HCT116 (cell line): ENCODE data around the gene SYNE4. TPM values are rescaled to one million over a fixed set of nuclear protein-coding genes. Genes with fewer than 3 reads are reported as not detected.

Source experiments
- ATAC-seq: fragments of 200-7000 bp; cut with Tn5 transposase; 2 replicates; pipeline ENCODE4 v1.9.1; 2020; ENCODE audit warnings: mild to moderate bottlenecking, moderate library complexity
- BruUV-seq: library from RNA; stranded (reverse); fragments of 400-500 nt; replicated peaks from 2 replicates; lab custom pipeline; 2021; lab: Mats Ljungman, UMichigan
- CTCF ChIA-PET: fragments of 300-600 bp; sonication (Branson Sonifier 250); formaldehyde crosslinking; loops from one replicate; lab custom pipeline; 2021; ENCODE audit warnings: antibody characterized with exemption; lab: Charles Lee
- POLR2A ChIA-PET: fragments of 300-600, 350-600 bp; sonication (Branson Sonifier 250); formaldehyde crosslinking; loops from one replicate; lab custom pipeline; 2021; ENCODE audit warnings: antibody characterized with exemption; lab: Charles Lee
- RAD21 ChIA-PET, 2 experiments: fragments of 300-600 bp; sonication (Branson Sonifier 250); formaldehyde crosslinking; loops; one replicate each; lab custom pipeline; 2023; ENCODE audit warnings: low total read pairs in 2 of 2; ENCODE audit not compliant: uncharacterized antibody in 2 of 2, unreplicated experiment in 2 of 2, low non-redundant PET in 1 of 2; lab: Charles Lee
- DNase-seq: peaks from one replicate; pipeline ENCODE4 v3.0.0-alpha.2; 2010; ENCODE audit warnings: low read depth, low spot score
- H2AFZ ChIP-seq: fragments of 200-600 bp; shearing (Covaris generic), sonication (generic); 2 replicates; pipeline ENCODE4 v1.6.1; 2017; ENCODE audit warnings: low read depth, mixed run types, mixed read lengths, antibody characterized with exemption, low read length; ENCODE audit not compliant: poor library complexity, severe bottlenecking
- H3K27ac ChIP-seq: 2 replicates; pipeline ENCODE4 v1.5.1; 2012; ENCODE audit warnings: low read depth, low read length
- H3K27me3 ChIP-seq: fragments of 200-600 bp; sonication (generic); 2 replicates; pipeline ENCODE4 v1.6.1; 2016; ENCODE audit warnings: mixed run types, low read length, mixed read lengths; ENCODE audit not compliant: insufficient read depth
- H3K36me3 ChIP-seq, 2 experiments: fragments of 200-500 bp in 1 of 2; fragments of 200-600 bp in 1 of 2; sonication (Bioruptor generic) in 1 of 2; sonication (generic) in 1 of 2; 2 replicates each; pipeline versions ENCODE4 v1.5.1 to v1.6.1; 2014 to 2016; ENCODE audit warnings: low read length in 2 of 2, inconsistent platforms in 1 of 2, mixed read lengths in 1 of 2, mixed run types in 1 of 2; ENCODE audit not compliant: insufficient read depth in 2 of 2, control insufficient read depth in 1 of 2
- H3K4me1 ChIP-seq, 2 experiments: fragments of 200-600 bp in 1 of 2; sonication (generic) in 1 of 2; 2 replicates each; pipeline versions ENCODE4 v1.5.1 to v1.6.1; 2012 to 2017; ENCODE audit warnings: low read length in 2 of 2, inconsistent platforms in 1 of 2, mild to moderate bottlenecking in 1 of 2, mixed read lengths in 1 of 2, mixed run types in 1 of 2, moderate library complexity in 1 of 2; ENCODE audit not compliant: insufficient read depth in 2 of 2, control insufficient read depth in 1 of 2
- H3K4me2 ChIP-seq: fragments of 200-600 bp; sonication (generic); 2 replicates; pipeline ENCODE4 v1.6.1; 2017; ENCODE audit warnings: mixed run types, low read length, mixed read lengths
- H3K4me3 ChIP-seq, 2 experiments: fragments of 200-600 bp in 1 of 2; sonication (generic) in 1 of 2; replicated peaks in 1 of 2; 2 replicates each; pipeline ENCODE4 v1.5.1; 2011 to 2016; ENCODE audit warnings: low read length in 2 of 2, control low read depth in 1 of 2, low read depth in 1 of 2, mild to moderate bottlenecking in 1 of 2, mixed read lengths in 1 of 2, mixed run types in 1 of 2
- H3K79me2 ChIP-seq: fragments of 200-600 bp; sonication (generic); 2 replicates; pipeline ENCODE4 v1.6.1; 2017; ENCODE audit warnings: mild to moderate bottlenecking, mixed run types, low read length, moderate library complexity, mixed read lengths; ENCODE audit not compliant: insufficient read depth
- H3K9ac ChIP-seq: fragments of 200-600 bp; sonication (generic); 2 replicates; pipeline ENCODE4 v1.6.1; 2016; ENCODE audit warnings: low read length, mixed read lengths
- H3K9me2 ChIP-seq: fragments of 200-600 bp; sonication (generic), shearing (Covaris generic); 2 replicates; pipeline ENCODE4 v1.6.1; 2017; ENCODE audit warnings: mixed run types, mild to moderate bottlenecking, moderate library complexity; ENCODE audit not compliant: insufficient read depth
- H3K9me3 ChIP-seq, 2 experiments: fragments of 200-500 bp in 1 of 2; fragments of 200-600 bp in 1 of 2; sonication (Bioruptor generic) in 1 of 2; sonication (generic) in 1 of 2; 2 replicates each; pipeline ENCODE4 v1.6.1; 2014 to 2017; ENCODE audit warnings: low read length in 2 of 2, mixed read lengths in 2 of 2, inconsistent platforms in 1 of 2, low read depth in 1 of 2, mild to moderate bottlenecking in 1 of 2, mixed run types in 1 of 2, moderate library complexity in 1 of 2; ENCODE audit not compliant: control insufficient read depth in 1 of 2, insufficient read depth in 1 of 2
- H4K20me1 ChIP-seq: fragments of 200-600 bp; sonication (generic), shearing (Covaris generic); 2 replicates; pipeline ENCODE4 v1.6.1; 2017; ENCODE audit warnings: mixed run types, mild to moderate bottlenecking, moderate library complexity; ENCODE audit not compliant: insufficient read depth
- ATF3 ChIP-seq: IDR thresholded peaks from 2 replicates; pipeline ENCODE4 v1.6.1; 2012
- CTCF ChIP-seq, 3 experiments: fragments of 200-600 bp in 1 of 3; sonication (generic) in 1 of 3; IDR thresholded peaks in 2 of 3; conservative IDR thresholded peaks in 1 of 3; 2 replicates each; pipeline ENCODE4 v1.5.1; 2012 to 2017; ENCODE audit warnings: low read depth in 2 of 3, low read length in 2 of 3, antibody characterized with exemption in 1 of 3, borderline replicate concordance in 1 of 3, control low read depth in 1 of 3, mild to moderate bottlenecking in 1 of 3, mixed read lengths in 1 of 3, mixed run types in 1 of 3, moderate library complexity in 1 of 3; ENCODE audit not compliant: insufficient read depth in 1 of 3
- POLR2A ChIP-seq: IDR thresholded peaks from 2 replicates; pipeline ENCODE4 v1.7.0; 2011; ENCODE audit warnings: borderline replicate concordance; ENCODE audit not compliant: insufficient read depth, insufficient read length; ENCODE audit errors: extremely low read depth
- REST ChIP-seq: IDR thresholded peaks from 2 replicates; pipeline ENCODE4 v1.6.1; 2012; ENCODE audit warnings: low read depth
- intact Hi-C: fragments of 100-400 bp; cut with micrococcal nuclease; formaldehyde crosslinking; loops from 2 replicates; pipeline ENCODE4 v1.10.0; 2022
- total RNA-seq: library from RNA; stranded (reverse); gene quantifications from one replicate; pipeline ENCODE4 v1.2.1, GENCODE V29; 2021; ENCODE audit not compliant: unreplicated experiment

The SYNE4 gene
- total RNA-seq, 1 experiment from 2014 or later = 27.9 TPM

GRCh38 chr19:35991731-35992450, 16.7 kb downstream of the SYNE4 start:
- intact Hi-C loops = no loop called here
- H3K79me2 ChIP-seq = peaks cover 16% of the 10 kb centered on the region
- no peaks in the 10 kb centered on the region for H3K9me2 ChIP-seq
- no TSS peak for BruUV-seq
- H3K4me1 ChIP-seq = peaks cover 20 to 33% of the 10 kb centered on the region in 2 experiments
- H3K4me3 ChIP-seq = no peak overlapping the region
- no peak overlapping the region for H3K9ac ChIP-seq
- POLR2A ChIA-PET = no interaction called here
- TF ChIP-seq REST (no peak), ATF3 (no peak), POLR2A (no peak), CTCF (IDR thresholded peaks at IDR 0.05 in 2 of 3, conservative IDR thresholded peaks at IDR 0.05 in 1 of 3; ENCODE audit: borderline replicate concordance in 1 of 3, insufficient read depth in 1 of 3, low read depth in 2 of 3, low read length in 2 of 3) (no peak)
- TF ChIP-seq, all 23 proteins: peak for 0
- ATAC-seq = no peak
- H4K20me1 ChIP-seq = no peaks in the 10 kb centered on the region
- H3K27ac ChIP-seq = no peak overlapping the region
- no peak overlapping the region for H3K4me2 ChIP-seq
- no peak for DNase-seq
- H3K27me3 ChIP-seq = no peaks in the 10 kb centered on the region
- H3K9me3 ChIP-seq = no peaks in the 10 kb centered on the region
- ChIA-PET RAD21 (interaction anchor here in 1 of 2 experiments (0.7 kb wide), 1 partner anchor 1951 kb away, joined by 5 read pairs; no protein-coding TSS in a partner anchor), CTCF (no interaction called here)
- H2AFZ ChIP-seq = no peak overlapping the region
- no peaks in the 10 kb centered on the region for H3K36me3 ChIP-seq
